Measurements from ENCODE around the gene ZNF716.
"Not testable (repeated sequence)": the region's sequence is repeated elsewhere in the genome, so short reads cannot be mapped to it uniquely, and the experiment has no call there.

ZNF716 gene

DNA sequence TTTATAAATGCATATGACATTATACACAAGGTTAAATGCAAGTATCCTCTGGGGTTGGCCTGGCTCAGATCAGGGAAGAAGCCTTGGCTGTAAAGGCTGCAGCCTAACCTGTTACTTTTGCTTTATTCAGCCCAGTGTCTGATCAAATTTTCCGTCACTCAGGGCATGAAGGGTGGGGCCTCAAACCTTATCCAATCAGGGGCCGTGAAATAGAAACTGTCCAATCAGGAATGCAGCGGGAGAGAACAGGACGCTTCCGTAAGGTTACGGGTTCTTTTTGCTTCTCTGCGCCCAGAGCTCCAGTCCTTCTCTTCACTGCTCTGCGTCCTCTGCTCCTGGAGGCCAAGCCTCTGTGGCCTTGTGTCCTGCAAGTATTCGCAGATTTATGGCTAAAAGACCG is at the start of gene ZNF716:
TSS of gene ZNF716 (plus strand) at position 274 of the 400 bp plus-strand sequence. CDS start at position 386, 112 bp downstream.
- no peak for DNase-seq

DNA sequence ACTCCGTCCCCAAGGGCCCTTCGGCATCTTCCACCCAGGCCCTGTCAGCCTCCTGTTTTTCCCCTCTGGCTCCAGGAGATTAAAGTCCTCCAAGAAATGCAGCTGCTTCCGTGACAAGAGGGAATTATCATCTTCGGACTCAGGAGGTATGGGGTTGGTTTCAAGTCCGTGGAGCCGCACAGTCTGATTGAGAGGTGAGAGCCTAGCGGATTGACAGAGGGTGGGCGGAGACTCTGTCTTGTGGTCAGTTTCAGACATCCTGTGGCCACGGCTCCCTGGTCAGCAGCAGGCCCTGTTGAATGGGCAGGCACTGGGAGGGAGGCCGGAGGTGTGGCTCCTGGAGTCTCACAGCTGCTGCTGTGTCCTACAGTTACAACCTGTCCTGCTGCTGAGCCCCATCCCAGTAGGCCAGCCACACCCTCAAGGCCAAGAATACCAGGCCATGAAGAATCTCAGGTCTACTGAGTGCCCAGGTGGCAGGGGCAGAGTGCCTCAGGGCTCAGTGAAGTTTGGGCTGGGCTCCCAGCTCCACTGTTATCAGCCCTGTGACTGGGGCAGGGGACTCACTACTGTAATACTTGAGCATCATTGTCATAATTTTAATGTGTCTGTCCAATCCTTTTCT is 49.3 kb upstream of the ZNF716 start:
- DNase-seq: no peak

DNA sequence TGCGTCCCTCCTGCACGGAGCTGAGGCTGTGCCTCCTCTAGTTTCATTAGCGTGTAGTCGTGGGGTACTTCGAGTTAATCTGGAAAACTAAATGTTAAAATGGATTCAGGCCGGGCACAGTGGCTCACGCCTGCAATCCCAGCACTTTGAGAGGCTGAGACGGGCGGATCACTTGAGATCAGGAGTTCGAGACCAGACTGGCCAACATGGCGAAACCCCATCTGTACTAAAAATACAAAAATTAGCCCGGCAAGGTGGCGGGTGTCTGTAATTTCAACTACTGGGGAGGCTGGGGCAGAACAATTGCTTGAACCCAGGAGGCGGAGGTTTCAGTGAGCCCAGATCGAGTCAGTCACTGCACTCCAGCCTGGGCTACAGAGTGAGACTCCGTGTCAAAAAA is 46.9 kb upstream of the ZNF716 start:
- DNase-seq: not testable (repeated sequence)

DNA sequence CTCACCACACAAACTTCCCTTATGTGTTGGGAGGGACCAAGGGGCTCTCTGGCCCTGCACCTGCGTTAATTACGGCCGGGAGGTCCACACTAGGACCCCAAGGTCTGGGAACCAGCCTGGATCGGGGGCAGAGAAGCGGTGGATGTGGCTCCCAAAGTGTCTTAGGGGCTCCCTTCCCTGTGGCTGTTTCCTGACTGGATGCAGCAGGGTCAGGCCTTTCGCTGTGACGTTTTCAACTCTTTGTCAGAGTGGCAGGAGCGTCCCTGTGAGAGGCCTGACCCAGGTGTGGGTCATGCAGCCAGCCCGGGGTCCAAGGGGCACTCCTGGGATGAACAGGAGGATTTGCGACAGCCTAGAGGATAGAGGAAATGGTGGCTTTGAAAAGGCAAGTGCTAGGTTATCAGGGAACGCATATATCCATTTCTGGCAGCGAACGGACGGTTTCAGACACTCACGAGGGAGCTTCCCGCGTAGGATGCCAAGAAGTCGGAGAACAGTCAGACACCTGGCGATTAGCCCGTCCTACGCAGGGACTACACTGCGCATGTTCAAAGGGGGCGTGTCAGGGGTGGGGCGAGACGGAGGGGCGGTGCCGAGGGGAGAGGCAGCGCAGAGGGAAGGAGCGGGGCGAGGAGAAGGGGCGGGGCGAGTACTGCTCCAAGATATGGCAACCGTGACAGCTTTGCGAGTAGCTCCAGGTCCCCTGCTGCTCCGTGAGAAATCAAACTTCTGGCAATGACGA is 46.2 kb upstream of the ZNF716 start:
- DNase-seq: no peak

DNA sequence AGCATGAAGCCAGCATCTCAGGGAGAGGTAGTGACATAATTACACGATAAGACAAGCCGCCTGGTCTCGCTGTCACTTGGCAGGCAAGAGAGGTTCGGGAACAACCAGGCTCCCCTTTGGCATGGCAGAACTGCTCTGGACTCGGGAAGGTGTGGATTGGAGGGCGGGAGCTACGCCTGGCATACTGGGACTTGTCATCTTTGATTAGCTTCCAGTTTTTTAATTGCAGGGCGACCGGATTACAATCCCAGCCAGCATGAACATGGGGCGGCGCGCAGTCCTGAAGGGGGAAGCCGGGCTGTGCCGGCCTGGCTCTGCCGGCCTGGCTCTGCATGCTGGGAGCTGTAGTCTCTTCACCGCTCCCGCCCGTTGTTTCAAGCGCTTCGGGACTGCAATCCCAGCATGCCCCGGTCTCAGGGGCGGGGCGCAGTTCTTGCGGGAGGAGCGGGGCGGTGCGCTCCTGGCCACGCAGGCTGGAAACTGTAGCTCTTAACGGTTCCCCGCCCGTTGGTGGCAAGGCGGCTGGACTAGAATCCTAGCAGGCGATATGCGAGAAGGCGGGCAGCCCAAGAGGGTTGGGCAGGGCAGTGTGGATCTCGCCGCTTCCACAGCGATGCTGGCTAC is 45.5 kb upstream of the ZNF716 start:
- DNase-seq: no peak

DNA sequence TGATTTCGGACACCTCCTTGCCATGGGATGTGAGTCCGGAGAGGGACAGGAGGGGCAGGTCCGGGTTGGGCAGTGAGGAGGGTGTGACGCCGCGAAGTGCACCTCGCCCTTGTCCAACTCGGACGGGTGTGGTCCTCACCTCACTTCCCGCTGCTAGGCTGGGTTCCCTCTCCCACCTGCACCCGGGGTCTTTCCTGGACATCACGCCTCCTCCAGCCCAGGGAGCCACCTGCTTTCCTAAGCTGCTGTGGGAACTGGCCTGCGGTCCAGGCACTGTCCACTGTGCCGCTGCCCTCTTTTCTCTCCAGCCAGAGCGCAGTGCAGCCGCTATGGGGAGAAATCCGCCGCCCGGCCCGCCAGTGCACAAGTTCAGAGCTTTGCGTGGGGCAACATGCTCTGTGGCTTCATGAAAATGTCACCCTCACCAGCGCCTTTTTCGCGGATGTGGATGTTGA is 45.0 kb upstream of the ZNF716 start:
- no peak for DNase-seq

DNA sequence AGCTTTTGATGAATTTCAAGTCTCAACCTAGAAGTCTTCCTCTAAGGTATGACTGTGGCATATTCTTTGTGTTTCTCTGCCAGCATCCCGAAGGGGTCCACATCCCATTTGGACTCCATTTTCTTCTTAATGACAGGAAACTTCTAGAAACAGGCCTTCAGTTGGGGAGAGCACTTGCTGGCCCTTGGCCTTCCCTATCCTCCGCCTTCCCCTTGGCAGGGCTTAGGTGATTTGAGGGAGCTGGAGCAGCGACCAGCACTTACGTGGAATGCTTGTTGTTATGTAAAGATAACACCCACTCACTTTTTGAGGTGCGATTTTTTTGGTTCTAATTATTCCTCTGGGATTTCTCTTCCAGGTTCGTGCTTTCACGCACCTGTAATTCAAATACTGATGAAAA is 42.9 kb upstream of the ZNF716 start:
- DNase-seq: no peak

DNA sequence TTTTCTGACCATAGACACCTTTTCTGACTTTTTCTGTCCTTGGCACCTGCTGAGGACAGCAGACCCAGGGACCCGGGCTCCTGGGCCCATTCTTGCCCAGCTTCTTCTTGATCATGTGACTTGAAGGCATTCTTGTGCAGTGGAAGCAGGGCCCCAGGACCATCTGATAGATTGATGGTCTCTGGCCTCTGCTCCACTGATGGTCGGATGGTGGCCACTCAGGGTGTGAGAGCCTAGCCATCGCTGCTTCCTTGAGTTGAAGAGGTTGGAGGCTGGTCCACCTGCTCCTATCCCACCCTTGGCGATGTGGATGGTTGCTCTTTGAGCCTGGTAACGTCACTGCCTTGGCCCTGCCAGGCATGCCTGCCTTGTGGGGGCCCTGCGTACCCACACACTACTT is 37.8 kb upstream of the ZNF716 start:
- DNase-seq: no peak

DNA sequence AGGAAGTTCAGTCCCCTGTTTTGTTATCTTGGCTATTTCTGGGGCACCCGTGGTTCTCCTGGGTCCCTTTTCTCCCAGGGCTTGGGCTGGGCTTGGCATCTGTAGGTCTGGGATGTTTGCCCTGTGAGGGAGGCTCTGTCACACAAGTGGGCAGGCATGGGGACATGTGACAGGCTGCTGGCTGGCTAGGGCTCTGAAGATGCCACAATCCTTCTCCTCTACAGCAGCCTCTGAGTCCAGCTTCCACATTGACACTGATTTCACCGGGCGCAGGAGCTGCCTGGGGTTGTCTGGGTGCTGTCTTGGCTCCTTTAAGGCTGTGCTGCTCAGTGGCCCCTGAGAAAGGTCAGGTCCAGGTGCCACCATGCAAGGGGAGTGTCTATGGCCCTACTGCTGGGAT is 37.4 kb upstream of the ZNF716 start:
- no peak for DNase-seq

DNA sequence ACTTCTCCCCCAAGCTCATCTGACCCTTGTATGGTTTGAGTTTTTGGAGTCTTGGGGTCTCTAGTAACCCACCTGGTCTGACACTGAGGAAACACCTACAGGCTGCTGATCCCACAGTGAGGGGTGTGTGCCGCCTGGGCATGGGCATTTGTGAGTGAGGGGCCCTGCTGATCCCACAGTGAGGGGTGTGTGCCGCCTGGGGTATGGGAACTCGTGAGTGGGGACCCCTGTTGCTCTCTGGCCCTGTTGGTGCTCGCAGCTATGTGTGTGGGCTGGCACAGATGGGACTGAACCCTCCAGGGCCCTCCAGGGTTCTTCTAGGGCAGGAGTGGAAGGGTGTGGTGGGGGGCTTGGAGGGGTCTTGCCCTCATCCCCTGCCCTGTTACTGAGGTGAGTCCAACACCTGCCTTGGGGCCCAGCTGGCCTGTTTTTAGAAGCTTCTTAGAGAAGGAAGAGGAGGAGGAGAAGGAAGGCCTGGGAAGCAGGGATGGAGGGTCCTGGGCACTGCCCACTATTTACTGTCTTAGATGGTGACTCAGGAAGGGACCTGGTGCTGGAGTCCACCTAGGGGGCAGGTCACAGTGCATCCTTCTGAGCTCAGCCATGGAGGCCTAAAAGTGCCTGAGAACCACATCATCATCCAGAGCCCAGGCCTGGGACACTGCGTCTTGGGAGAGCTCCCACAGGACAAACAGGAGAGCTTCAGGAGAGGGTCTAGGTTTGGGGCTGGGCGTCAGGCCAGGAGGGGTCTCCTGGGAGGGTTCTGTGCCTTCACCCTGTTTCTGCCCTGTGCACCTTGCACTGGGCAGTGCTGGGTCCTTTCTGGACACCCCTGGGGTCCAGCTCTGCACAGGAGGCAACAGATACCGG is 36.2 kb upstream of the ZNF716 start:
- no peak for DNase-seq

DNA sequence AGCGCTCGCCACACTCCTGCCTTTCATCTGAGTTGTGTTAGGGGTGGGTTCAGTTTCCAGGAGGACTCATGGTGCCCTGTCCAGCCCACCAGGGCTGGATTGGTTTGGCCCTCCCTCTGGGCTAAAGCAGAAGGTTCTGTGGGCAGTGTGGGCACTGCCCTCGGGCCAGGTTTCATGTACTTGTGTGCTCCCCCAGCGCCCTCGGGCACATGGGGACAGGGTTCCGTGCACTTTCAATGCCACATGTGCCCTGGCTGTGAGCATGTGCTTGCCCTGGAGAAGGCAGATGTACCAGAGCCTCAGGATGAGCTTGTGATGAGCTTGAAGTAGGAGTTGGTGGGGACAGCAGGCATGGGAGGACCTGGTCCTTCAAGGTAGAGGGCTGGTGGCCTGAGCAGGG is 35.6 kb upstream of the ZNF716 start:
- no peak for DNase-seq

DNA sequence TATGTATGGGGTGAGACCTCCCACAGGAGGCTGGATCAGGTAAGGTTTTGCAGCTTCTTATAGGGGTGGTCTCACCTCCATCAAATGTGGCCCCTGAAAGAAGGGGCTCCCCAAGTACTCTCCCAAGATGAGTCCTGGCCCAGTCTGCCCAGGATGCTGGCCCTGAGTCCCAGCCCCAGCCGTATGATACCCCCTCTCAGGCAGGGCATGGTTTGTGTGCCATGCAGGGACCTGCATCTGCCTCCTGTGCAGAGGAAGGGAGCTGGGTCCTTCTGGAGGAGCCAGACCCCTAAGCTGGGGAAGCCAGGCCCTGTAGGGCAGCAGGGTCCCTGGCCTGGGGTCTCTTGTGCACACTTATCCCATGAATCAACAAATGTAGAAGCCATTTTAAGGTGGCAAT is 35.1 kb upstream of the ZNF716 start:
- DNase-seq: no peak

DNA sequence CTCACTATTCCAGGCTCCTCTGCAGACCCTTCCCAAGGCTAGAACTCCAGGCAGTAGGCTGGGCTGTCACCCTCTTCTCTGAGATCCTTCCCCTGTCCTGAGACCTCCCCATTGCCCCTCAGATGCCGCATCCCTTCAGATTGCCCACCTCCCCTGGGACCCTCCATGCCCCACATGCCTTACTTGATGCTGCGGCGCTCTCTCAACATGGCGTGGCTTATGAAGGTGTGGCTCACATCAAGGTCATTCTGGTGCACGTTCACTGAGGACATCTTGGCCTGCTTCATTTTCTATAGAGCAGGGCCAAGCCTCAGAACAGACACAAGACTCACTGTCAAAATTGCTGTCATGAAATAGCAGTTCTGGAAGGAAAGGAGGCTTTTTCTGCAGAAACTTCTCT is 34.7 kb upstream of the ZNF716 start:
- no peak for DNase-seq

DNA sequence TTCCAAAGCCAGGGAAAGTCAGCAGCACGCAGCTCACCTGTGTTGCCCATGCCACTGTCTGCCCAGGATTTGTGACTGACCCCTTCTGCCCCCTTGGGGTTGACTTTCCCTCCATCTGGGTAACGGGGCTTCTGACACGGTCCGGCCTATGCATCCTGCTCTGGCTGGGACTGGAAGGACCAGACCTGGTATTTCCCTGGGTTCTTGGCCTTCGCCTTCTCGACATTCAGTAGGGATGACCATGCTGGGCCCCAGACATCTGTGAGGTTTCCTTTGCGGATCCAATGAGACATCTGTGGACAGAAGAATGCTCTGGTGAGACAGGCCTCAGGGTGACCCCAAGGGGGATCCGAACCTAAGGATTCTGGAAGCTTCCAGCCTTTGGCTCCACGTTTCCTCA is 34.2 kb upstream of the ZNF716 start:
- no peak for DNase-seq

DNA sequence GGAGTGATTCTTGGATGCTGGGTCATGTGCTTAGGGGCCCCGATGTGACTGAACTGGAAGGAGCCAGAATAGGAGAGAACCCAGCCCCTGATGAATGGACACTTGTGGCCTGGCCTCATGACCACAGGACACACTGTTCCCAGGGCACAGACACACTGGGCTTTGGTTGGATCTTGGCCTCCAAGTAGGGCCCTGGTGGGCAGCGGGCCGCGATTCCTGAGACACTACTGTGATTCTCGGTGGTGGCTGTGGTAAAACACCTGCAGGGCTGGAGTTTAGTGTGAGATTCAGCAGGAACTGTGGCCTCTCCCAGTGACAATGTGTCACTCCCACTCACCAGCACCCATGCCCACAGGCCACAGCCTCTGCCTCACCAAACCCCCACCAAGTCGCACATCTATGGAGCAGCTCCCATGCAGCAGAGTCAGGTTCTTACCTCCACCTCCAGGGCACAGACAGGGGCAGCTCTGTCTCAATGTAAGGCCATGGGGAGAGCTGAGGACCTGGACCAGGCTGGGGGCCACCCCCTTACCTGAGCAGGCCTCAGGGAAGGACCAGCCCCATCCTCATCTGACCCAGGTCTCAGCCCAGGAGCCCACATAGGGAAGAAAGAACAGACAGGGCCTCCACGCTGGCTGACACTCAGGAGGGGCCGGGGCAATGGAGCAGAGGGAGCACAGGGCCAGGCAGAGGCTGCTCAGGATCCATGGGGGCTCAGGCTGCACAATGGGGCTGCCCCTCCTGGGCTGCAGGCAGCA is 33.2 kb upstream of the ZNF716 start:
- DNase-seq: no peak

DNA sequence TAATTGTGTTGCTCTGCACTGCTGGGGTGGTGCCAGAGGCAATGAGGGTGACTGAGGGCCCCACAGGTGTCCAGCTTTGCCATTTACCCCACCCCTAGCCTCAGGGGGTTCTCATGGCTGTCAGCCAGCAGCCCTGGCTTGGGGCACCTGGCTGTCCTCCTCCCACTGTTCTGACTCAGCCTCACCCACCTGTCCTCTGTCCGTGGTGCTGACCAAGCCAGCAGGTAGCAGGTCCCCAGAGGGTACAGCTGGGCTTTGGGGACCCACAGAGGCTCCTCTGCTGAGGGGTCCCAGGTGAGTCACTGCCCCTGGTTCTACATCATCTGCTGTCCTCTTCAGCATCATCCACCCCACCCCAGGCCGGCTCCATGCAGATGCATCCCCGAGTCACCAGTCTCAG is 32.2 kb upstream of the ZNF716 start:
- DNase-seq: no peak

DNA sequence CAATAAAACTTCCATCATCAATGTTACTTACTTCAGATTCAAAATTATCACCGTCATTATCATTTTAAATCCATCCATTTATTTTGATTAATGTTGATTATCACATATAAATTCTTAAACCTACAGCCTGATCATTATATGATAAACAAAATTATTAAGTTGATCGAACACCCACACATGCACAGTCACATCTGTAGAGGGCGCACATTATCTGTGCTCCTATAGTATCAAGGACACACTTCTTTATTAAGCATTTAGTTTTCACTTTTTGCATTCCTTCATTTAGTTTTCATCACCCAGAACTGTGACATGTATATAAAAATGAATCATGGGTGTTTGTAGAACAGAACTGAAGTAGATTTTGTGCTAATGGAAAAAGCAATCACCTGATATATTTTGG is 26.2 kb upstream of the ZNF716 start:
- DNase-seq: no peak

DNA sequence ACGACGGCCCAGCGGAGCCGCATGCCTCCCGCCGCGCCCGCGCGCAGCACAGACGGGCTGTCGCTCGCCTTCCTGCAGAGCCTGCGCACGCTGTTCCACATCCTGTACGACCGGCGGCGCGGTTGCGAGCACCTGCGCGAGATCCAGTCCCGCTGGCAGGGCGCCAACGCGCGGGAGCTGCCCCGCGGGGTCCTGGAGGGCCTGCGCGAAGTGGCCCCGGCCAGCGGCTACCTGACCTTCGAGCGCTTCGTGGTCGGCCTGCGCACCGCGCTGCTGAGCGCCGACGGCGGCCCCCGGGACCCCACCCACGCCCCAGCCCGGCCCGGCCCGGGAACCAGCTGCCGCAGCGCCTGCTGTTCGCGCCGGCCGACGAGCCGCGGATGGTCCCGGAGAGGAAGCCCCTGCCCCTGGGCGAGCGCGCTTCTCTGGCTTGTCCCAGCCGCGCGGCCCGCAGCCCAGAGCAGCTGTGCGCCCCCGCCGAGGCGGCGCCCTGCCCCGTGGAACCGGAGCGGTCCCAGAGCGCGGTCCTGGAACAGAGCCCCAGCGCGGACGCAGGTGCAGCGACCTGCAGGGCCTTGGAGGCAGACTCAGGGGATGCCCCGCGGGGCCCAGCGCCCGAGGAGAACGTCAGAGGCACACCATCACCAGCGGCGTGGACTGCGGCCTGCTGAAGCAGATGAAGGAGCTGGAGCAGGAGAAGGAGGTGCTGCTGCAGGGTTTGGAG is 25.3 kb upstream of the ZNF716 start:
- no peak for DNase-seq

DNA sequence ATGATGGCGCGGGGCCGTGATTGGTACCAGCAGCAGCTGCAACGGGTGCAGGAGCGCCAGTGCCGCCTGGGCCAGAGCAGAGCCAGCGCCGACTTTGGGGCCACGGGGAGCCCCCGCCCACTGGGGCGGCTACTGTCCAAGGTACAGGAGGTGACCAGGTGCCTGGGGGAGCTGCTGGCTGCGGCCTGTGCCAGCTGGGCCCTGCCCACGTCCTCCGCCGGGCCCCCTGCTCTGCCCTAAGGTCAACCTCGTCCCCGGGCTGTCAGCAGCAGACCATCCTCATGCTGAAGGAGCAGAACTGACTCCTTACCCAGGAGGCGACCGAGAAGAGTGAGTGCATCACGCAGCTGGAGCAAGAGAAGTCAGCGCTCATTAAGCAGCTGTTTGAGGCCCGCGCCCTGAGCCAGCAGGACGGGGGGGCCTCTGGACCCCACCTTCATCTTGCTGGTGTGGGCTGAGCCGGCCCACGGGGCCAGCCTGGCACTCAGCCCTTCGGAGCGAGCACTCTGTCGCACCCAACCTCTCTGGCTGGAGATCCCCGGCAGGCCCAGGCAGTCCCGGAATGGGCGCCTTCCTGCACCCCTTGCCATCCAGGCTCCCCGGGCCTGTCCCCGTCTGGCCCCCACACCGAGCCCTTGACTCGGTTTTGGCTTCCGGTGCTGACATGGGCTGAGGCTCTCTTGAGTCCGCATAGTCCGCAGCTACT is 24.6 kb upstream of the ZNF716 start:
- DNase-seq: no peak

DNA sequence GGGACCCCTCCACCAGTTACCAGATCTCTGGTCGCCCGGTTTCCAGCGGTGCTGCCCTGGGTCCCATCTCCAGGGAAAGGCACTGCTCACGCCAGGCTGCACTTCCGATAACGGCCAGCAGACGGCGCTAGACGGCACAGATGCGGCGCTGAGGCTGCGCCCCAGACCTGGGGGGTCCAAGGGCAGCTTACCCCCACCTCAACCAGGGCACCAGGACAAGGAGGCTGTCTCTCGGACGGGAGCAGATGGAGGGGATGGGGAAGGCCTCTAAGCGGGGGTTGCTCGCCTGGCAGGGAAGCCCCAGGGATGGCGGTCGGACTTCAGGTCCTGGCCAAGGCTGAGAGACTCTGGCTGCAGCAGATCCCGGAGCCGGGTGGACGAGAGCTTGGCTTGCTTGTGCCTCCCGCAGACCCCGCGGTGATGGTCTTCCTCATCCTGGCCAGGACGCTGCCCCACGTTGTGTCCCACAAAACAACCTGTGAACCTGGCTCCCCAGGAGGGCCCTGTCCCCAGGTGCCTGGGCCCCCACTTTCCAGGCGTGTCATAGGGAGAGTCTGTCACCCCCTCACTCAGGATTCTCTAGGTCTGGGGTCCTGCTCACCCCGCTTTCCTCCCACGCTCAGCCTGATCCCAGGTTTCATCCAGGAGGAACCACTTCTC is 23.9 kb upstream of the ZNF716 start:
- no peak for DNase-seq

DNA sequence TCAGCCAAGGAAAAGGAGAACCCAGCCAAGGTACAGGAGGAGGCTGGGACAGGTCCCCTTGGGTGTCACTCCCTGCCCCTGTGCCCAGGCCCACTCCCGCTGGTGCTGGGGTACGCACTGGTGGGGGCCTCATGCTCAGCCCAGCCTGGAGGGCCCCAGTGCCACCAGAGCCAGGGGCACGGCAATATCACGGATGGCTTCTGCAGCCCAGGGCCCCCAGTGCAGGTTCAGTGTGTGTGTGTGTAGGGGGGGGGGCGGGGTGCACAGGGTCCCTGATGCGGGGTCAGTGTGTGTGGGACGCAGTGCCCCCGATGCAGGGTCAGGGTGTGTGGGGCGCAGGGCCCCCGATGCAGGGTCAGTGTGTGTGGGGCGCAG is 23.4 kb upstream of the ZNF716 start:
- DNase-seq: no peak
